HG03558 (cell line): ENCODE data around the gene EGFL6.
"Not testable (repeated sequence)": the region's sequence is repeated elsewhere in the genome, so short reads cannot be mapped to it uniquely, and the experiment has no call there.

Experiments
- ATAC-seq: cut with Tn5 transposase; IDR thresholded peaks from one replicate; pipeline ENCODE4 v1.9.1; 2021; ENCODE audit warnings: moderate number of reproducible peaks; ENCODE audit not compliant: unreplicated experiment; ENCODE audit errors: extremely low read depth

The EGFL6 gene

DNA sequence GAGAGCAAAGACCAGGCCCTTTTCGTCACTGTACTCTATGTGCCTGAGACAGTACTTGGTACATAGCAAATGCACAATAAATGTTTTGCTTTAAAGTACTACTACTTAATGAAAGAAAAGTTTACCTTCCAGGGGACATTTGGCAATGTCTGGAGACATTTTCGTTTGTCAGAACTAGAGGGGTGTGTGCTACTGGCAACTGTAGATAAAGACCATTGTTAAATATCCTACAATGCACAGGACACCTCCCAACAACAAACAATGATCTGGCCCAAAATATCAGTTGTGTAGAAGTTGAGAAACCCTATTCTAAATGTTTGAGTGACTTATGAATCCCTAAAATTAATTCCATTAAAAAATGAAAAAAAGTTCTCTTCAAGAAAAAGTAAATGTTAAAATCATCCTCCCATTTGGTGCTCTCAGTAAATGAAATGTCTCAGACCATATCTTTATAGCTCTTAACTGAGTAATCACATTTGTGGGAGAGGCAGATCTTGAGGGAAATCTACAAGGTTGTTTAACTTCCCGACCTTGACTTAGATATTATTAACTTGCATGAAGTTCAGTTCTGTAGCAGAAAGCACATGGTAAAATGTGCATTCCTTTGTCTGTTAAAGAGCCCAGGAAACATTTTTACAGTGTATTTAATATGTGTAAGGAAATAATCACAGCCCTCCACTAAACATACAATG is 18.5 kb downstream of the EGFL6 start:
- ATAC-seq, result no peak

DNA sequence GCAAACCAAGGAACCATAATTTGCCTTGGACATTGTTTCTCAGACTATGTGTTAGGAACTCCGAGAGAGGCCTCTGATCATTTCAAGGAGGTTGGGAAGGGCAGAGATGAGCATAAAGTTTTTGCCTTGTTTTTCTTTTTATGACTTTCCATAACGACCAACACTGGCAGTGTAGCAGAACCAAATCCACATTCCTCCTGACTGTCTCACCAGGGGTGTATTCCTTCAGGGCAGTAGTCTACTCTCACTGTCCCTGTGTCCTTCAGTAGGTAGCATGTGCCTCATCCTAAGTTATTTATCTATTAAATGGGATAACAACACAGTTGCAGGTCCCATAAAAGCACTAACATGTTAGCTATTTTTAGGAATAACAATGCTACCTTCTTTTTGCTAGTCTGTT is 20.8 kb downstream of the EGFL6 start:
- ATAC-seq, result no peak

DNA sequence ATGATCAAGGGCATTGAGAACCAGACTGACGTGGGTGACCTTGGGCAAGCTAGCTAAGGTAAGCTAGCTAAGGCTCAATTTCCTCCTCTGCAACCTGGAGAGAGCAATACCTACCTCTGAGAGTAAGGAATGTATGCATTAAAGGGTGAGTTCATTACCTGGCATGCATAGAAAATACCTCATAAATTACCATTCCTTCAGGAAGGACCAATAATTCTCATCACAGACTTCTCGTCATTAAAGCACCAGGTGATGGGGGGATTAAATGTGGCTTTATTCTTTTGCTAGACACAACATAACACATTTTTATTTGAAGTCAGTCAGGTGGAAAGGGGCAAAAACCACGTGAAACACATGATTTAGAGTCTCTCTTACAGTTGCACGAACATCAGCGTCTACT is 21.5 kb downstream of the EGFL6 start:
- ATAC-seq, result no peak

DNA sequence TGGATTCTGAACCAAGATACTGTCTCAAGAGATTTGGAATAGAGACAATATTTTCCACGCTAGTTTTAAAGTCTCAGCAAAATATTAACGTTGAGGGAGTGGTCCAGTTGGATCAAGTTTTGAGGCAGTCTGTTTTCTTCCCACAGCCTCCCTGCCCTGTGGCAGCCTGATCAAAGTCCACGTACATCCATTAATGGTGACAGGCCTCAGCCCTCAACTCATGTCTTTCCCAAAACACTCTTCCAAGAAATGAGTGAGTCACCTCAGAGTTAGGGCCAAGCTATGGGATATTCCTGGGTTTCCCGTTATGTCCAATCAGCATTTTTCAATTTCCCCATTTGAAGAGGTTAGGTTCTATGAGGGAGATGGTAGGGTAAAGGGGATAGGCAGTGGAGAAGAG is 28.5 kb downstream of the EGFL6 start:
- no peak for ATAC-seq

DNA sequence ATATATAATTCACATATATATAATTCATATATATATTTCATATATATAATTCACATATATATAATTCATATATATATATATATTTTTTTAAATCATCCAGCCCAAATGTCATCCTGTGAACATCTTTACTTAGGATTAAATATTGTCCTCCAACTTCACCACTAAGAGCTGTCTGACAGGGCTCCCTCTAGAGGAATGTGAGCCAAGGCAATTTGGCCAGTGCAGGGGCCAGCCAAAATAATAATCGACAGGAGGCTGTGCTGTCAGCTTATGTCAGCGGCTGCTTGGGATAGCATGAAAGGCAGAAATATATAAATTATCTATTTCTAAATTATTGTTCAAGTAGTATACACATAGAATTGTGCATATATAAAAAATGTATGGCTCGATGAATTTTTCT is 29.5 kb downstream of the EGFL6 start:
- ATAC-seq, result no peak

DNA sequence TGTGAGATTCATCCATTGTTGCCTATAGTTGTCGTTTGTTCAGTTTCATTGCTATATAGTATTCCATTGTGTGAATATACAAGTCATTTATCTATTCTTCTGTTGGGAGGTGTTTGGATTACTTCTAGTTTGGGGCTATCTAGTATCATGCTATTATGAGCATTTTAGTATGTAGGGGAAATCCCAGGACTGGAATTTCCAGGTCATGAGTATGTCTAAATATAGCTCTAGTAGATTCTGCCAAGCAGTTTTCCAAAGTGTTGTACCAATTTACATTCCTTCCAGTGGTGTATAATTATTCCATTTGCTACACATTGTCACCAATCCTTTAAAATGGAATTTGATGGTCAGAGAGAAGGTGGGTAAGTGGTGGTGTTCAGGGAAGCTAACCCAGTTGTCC is 30.1 kb downstream of the EGFL6 start:
- no peak for ATAC-seq

DNA sequence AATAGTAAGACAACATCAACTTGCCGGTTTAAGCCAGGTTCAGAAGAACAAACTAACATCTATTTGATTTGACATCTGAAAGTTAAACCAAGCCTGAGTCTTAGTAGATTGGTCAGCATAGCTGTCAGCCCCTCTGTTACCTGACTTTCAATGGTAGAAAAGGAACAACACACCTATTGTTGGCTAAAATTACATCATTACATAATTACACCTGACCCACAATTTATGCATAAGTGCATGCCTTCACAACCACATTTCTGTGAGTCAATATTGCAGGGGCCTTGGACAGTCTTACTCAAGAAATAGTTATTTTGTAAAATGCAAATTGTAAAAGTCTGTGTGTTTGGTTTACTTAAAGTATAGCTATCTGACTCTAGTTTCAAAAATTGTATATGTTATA is 36.2 kb downstream of the EGFL6 start:
- no peak for ATAC-seq

DNA sequence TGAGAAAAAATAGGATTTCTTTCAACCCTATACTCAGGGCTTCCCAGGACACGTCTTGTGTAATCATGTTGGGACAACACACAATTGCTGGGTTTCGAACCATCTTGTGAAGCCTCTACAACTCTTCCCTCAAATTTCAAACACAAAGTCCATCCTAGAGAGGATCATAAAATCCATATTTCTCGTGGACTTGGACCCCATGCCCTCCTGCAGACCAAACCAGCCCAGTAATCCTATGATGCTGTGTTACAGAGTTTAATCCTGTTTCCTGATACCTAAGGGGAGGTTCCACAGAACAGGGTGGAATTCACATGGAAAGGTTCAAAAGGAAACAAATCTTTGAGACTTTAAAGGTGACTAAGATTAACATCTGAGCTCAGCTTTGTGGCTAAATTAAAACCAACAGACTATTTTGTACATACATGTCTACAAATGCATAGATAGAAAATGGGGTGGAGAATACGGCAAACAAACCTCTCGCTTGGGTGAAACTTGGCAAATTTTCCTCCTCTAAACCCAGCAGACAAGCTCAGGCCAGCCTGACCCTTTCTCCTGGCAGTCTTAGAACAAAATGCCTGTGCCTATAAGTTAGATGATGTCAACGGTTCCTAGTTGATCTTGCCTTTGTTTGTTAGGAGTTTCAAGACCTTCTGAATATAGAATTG is 38.1 kb downstream of the EGFL6 start:
- ATAC-seq, result no peak

DNA sequence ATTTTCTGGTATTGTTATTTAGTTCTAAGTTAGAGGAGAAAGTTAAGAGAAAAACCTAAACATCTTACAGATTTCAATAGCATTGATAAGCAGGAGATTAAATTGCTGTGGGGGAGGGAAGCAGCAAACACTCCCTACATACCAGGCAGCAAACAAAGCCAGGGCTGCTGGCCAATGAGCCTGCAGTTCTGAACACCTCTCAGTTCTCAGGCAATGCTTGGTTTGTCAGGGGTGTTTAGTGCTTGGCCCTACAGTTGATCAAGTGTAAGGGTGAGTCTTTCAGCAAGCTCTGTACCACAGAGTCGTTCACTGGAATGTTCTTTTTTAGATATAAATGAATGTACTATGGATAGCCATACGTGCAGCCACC is 38.6 kb downstream of the EGFL6 start:
- ATAC-seq, result no peak

DNA sequence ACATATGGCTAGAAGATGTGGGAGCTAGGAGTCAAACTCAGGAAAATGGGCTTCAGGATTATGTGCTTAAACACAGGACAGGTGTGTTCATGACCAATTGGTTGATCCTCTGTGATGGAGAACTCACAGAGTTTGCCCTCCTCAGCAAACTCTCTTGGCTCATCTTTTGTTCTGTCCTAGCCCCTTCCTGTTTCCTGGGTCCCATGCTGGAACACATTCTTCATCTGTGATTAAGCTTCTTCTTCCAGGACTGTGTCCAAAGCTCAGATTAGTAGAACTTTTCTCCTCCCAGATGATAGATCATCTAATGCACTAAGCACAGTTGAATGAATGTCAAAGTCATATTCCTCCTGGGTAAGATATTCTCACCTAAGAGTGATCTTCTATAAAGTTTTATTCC is 44.8 kb downstream of the EGFL6 start:
- ATAC-seq, result no peak

DNA sequence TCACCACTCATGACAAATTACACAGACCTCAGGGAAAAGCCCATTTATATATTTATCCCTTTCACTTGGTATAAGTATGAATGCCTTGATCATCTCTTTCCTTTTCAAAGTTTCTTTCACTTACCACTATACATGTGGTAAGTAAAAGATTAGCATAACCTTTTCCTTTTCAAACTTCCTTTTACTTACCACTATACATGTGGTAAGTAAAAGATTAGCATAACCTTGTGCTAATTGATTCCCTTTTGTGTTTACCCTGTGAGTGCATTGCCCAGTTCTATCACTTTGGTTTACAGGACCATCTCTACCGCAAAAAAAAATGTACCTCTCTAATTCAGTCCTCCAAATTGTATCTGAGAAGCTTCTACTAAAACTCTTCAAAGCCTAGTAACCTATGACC is 50.8 kb downstream of the EGFL6 start:
- ATAC-seq, result no peak

DNA sequence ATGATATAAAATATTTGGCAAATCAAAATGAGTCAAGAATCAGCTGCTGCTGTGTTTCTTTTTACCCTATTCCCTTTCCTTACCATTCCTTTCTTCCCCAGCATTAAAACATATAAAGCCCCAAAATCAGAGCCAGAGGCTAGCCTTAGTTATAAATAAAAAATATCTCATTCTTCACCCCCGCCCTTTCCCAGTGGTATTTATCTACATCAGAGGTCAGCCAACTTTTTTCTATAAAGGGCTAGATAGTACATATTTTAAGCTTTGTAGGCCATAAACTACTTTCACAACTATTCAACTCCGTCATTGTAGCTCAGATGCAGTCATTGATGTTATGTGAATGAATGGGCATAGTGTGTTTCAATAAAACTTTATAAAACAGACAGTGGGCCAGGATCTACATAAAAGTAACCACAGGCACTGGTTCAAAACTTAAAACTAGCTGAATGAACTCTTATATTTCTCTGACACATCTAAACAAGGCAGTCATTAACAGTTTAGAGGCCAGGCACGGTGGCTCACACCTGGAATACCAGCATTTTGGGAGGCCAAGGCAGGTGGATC is 53.1 kb downstream of the EGFL6 start:
- no peak for ATAC-seq

DNA sequence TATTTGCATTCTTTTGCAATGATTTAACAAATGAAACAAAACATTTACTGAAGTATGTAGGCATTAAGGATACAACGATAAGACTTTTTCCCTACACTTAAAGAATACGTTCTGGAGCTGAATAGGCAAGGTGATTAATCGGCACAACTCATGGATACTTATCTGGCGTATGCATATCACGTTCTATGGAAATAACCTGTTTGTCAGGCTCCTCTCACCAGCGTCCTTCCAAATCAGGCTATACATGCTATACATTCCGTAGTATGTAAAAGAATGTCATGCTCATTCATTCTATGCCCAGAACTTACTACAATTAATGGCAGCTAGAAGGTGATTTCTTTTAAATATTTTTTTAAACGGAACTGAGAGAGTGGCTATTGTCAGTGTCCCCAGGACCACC is 57.9 kb downstream of the EGFL6 start:
- ATAC-seq, result no peak

DNA sequence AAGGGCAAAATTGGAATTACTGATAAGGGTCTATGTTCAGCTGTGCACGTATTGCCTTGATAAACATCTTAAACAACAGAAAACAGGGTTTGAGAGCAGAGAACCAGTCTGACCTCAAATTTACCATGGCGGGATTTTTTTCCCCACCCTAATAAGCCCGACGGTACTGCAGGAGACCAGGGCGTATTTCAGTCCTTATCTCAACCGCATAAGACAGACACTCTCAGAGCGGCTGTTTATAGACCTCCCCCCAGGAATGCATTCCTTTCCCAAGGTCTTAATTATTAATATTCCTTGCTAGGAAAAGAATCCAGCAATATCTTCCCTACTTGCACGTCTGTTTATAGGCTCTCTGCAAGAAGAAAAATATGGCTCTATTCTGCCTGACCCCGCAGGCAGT is 67.8 kb downstream of the EGFL6 start:
- not testable (repeated sequence) for ATAC-seq

DNA sequence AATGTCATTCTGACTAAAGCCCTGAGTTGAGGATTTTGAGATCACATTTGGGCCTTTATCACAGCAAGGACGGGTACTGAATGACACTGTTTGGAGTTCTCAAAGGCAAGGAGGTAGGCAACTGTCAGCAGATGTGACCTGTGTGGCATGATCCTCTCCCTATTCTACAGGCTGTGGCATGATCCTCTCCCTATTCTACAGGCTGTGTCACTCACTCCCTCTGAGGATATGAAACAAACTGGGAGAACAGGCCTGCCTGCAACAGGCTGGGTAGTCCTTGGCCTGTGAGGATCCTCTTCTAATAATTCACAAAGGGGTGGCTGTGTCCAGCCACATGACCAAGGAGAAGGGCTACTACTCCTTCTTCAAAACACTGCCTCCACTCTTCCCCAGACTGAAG is 68.6 kb downstream of the EGFL6 start:
- ATAC-seq, result no peak

DNA sequence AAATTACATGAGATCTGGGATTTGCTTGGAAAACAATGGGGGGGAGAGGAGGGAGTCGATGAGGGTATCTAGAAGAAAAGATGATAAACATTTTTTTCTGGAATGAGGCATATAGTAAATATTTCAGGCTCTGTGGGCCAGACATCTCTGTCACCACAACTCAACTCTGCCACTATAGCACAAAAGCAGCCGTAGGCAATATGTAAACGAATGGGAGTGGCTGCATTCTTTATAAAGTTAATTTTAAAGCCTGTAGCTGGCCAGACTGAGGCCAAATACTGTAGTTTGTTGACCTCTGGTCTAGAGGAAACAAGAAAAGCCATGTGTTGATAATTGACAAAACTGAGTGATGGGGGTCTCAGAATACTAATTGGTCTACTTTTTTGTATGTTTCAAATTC is 69.4 kb downstream of the EGFL6 start:
- no peak for ATAC-seq

DNA sequence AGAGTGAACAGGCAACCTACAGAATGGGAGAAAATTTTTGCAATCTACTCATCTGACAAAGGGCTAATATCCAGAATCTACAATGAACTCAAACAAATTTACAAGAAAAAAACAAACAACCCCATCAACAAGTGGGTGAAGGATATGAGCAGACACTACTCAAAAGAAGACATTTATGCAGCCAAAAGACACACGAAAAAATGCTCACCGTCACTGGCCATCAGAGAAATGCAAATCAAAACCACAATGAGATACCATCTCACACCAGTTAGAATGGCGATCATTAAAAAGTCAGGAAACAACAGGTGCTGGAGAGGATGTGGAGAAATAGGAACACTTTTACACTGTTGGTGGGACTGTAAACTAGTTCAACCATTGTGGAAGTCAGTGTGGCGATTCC is 72.3 kb downstream of the EGFL6 start:
- ATAC-seq, result not testable (repeated sequence)

DNA sequence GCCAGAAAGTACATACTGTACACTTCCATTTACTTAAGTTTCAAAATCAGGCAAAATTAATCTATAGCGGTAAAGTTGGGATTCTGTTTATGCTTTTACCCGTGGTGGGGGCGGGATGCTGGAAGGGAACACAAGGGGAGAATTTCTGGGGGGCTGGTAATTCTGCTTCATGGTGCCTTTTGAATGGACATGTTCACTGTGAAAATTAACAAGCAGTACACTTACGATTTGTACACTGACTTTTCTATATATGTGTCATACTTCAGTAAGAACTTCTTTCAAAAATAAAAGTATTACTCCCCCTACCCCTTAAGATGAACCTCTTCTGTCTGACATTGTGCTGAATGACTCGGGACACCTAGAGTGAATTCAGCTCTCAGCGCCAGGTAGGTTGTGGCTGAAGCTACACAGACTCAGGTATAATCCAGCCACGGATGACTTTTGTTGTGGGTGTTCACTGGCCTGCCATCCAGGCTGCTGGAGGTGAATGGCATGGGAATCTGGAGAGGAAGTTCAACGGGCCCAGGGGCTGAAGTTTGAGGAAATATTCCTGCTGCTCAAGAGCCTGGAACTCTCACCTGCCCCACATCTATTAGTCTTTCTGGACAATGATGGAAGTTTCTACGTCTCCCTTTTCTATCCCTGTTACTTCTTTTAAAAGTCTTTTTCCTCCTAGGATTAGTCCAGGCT is 76.2 kb downstream of the EGFL6 start:
- ATAC-seq, result no peak

DNA sequence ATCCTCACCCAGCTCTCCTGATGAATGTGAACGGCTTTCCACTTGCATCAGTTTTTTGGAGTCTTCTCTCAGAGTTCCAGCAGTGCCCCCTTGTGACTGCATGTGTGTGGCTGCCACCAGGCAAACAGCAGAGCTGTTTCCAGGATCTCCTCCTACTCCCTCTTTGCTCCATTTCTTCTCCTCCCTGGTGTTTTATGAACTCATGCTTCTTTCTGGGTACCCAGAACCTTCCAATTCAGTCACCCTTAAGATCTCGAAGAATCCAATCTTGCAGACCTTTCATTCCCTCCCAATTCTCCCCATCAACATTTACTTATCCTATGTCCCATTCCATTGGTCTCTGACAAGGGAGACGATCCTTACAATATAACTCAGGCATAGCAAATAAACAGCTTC is 76.8 kb downstream of the EGFL6 start:
- no peak for ATAC-seq

DNA sequence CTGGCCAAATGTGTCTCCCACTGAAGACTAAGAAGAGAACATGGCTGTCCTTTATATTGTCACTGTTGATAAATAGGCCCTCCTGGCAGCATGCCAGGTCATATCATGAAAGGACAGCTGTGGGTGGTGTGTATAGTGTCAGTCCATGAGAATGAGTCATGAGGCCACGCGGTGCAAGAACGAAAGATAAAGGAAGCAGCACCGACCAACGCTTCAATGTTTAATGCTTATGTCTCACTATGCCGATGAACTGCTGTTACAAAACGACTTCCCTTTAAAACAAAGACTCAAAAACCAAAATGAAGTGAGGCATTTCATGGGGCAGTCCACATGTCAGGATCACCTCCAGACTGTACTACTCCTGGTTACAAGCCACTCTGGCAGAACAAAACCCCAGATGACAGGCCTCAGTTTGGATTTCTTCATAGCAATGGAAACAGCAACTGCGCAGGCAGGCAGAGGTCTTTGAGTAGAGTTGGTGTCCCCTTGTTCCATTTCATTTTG is 78.4 kb downstream of the EGFL6 start:
- ATAC-seq, result no peak

DNA sequence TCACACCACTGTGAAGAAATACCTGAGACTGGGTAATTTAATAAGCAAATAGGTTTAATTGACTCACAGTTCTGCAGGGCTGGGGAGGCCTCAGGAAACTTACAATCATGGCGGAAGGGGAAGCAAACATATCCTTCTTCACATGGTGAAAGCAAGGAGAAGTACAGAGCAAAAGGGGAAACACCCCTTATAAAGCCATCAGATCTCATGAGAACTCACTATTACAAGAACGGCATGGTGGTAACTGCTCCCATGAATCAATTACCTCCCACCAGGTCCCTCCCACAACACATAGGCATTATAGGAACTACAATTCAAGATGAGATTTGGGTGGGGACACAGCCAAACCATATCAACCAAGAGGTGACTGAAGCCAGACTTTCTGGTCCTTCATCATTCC is 78.9 kb downstream of the EGFL6 start:
- not testable (repeated sequence) for ATAC-seq
